ENCODE data around the gene ALDH1A3.

The ALDH1A3 gene

DNA sequence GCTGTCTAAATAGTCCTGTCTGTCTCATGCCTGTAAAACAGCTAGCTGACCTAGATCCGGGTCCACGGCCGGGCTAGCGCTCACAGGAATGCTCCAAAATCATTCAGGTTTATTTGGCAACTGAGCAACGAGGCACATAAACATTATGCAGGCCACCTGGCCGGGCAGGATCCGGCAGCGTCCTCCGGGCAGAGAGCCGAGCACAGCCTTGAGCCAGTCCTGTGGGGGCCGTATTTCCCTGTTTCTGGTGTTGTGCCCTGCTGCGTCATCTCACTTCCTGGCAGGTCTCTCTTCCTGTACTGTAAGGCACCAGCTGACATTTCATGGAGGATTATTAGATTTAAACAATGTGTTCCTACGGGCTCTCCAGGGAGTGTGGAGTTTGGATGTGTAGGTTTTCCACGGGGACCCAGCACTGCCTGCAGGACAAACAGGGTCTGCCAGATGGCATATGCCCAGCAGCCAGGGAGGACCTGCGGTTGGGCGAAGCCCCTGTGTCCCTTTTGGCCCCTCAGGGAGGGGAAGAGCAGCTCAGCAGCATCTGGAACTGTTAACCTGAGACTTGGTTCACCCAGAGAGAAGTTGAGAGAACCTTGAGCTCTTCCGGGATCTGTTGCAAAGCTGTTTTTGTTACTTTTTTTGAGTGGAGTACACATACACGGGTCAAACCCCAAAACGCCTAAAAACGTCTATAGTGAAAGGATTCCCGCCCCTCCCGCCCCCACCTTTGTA is 23.0 kb downstream of the ALDH1A3 start:
- no peak for DNase-seq

DNA sequence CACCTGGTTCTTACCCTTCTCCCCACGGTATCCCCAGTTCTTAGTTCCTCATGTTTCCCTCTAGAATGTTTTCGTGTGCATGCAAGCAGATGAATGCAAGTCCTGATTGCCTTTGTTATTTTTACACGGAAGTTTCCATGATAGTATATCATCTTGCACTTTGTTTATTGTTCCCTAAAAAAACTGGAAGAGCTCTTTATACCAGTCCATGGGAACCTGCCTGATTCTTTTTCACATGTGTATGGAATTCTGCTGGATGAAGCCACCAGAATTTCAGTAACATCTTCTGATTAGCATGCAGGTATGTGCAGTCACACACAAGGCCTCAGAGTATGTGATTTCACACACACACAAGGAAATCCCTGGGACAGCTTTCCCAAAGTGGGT is 23.5 kb downstream of the ALDH1A3 start:
- DNase-seq = no peak

GRCh38 chr15:100905850-100906249 is 26.2 kb downstream of the ALDH1A3 start:
- DNase-seq = no peak

DNA sequence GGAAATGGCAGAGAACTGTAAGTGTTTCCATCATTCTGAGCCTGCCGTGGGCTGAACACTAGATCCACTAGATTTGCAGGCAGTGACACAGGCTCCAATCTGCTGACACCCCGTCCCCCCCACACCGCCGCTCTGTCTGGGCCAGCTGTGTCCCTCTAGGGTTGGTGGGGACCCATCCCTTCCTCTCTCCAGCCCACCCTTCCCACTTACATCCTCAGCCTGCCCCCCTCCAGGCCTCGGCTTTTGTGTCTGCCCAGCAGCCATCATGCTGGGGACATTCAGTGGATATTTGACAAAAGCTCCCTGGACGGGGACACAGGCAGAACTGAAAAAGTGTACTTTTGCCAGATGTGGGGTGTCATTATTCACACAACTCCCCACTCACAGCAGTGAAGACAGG is 28.8 kb downstream of the ALDH1A3 start:
- DNase-seq = no peak

DNA sequence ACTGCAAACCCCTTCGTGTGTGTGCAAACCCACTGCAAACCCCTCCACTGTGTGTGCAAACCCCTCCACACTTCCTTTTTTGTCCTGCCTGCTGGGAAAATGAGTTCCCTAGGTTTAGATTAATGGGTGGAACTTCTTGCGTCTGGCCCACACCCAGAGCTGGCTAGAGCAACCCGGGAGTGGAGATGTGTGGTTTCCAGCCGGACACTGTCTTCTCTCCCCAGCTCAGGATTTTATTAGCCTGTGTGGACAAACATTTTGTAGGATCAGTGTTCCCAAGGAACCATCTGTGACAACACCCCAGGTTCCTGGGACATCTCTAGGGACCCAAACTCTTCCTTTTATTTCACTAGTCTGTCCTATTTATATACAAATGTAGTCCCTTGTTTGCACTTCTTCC is 29.9 kb downstream of the ALDH1A3 start:
- no peak for DNase-seq

DNA sequence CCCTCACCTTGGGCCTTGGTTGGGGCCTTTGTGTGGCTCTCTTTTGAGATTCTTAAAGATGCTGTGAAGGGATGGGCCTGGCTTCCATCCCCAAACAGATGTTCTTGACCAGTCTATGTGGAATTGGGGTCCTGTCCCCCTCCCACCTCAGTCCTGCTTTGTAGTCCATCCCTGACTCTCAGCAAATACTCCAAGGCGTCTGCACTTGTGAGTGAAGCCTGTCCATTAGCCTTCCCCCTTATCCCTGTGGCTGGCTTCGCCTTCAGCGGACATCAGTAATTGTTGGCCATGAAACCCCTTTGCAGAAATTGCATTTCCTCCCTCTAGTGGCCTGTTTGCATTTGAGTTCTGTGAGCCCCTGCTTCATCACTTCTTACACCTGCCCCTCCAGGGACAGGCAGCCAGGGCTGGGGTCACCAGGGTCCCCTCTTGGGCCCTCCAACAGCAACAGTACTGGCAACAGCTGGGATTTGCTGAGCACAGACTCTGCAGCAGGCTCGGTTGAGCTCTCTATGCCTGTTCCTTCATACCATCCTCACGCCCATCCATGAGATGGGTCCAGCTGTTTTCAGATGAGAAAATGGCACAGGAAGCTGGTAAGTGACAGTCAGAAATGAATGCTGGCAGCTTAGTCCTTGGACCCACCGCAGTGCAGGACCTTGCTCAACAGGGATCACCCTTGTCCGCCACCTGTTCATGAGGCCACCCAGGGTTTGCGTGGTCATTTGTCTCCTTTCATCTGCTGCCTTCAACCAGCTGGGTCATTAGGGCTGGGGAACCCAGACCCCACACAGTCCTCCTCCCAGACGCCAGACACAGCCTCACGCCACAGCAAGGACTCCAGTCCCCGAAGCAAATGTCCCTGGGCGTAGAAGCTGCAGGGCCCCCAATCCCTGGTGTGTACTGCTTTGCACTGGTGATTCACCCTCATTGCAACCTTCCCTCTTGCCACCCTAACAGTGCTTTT is 30.6 kb downstream of the ALDH1A3 start:
- no peak for DNase-seq

DNA sequence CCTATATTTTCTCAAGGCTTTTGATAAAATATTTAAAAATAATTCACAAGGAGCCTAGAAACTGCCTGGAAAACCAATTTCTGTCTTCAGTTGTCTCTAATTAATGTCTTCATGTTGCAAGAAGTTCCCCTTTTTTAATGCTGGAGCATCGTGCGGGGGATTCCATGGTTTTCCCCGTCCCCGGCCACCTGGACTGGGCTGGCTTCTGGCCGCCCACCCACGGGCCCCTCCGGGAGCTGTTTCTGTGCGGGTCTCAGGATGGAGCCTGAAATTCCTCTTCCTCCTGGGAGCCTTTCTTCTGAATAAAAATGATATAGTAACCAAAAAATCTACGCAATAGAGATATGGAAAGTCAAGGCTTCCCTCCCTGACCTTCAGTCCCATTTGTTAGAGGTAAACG is 31.5 kb downstream of the ALDH1A3 start:
- DNase-seq = no peak

DNA sequence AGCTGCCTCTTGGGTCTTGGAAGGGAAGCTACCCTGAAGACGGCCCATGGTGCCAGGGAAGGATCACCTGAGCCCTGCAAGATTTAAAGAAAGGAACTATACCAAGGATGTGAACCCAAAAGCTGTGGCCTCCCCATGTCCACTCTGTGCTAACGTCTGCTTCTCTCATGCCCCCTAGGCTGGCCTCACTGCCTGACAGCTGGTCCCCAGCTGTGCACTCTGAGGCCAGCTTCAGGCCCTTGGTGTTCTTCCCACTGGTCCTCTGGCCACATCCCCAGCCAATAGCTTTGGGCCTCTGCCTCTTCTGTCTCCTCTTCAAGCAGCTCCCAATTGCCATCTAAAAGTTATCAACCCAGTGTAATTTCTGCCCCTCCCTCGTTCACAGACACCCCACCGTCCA is 34.3 kb downstream of the ALDH1A3 start:
- DNase-seq = no peak

GRCh38 chr15:100914876-100915275 is 35.2 kb downstream of the ALDH1A3 start:
- no peak for DNase-seq

- peak; percentile 53 for DNase-seq
These were observed 38.5 kb downstream of the ALDH1A3 start for GRCh38 chr15:100918034-100918689.

GRCh38 chr15:100918690-100919480 is 39.3 kb downstream of the ALDH1A3 start, which contains the start of gene LRRK1:
Gene LRRK1 (plus strand): TSS chr15:100919357. CDS start chr15:100924633, 5,276 bp downstream.
- DNase-seq = no peak

DNA sequence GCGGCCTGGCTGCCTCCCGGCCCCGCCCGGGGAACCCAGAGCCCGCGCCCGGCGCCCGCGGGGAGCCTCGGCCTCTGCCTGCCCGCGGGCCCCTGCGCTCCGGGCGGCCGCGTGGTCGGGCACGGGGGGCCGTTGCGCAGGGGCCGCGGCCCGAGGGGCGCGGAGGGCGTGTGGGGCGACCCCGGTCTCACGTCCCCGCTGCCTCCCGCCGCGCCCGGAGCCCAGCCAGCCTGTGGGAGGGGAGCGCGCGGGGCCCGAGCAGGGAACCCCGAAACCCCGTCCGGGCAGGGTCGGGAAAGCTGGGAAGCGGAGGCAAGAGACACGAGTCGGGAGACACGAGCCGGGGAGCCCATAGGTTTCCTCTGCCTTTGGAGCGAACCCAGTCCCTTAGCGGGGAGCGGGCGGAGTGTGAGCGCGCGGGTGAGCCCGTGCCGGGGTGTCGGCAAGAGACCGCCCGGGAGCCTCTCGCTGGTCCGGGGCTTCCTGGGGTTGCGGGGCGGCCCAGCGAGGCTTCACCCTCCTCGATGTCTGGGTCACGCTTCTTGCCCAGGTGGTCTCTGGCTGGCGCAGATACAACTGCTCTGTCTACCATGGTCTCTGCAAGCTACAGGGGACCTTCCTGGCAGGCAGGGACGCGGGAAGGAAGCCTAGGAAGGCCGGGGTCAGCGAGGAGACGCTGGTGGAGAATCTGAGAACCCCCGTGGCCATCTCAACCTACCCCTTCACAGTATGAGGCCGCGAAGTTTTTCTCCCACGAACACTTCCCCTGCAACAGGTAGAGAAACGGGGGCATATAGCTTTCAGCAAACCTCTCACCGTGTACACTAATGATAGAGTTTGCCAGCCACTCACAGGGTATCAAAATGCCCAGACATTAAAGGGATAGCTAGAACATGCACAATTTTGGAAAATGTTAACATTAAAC is 40.1 kb downstream of the ALDH1A3 start:
- no peak for DNase-seq

GRCh38 chr15:100920516-100921135 is 41.0 kb downstream of the ALDH1A3 start:
- no peak for DNase-seq

DNA sequence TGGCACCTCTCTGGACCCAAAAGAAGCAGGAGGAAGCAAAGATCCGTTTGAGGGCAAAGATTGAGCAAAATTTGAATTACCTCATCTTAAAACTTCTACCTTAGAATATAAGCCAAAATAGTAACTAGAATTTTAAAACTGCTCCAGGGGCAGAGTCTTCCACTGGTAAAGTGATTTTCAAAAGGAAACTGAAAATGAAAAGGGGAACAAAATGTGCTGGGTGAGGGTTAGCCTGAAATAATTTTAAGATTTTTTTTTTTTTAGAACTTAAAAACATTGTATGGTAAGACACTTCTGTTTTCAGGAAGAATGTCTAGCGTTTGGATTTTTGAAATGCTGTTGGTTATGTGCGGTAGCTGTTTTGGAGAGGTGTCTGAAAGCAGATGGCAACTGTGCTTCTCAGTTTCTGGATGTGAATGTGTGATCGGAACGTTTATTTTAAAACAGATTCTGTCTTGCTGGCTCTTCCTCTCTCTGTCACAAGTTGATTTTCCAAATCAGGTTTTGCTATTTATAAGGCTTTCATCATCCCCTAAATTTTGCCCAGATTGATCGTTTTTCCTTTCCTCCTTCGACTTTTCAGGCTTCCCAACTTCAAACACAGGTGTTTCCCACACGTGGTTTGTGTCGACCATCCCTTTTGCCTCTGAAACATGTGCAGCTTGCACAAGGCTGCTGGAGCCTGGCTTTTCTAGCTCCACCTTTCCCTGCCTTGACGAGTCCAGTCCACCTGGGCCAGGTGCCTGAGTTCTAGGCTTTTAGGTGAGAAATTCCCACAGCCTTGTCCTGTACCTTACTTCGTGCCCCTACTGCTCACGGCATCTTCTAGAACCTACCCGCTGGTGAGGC is 42.8 kb downstream of the ALDH1A3 start:
- DNase-seq = no peak

DNA sequence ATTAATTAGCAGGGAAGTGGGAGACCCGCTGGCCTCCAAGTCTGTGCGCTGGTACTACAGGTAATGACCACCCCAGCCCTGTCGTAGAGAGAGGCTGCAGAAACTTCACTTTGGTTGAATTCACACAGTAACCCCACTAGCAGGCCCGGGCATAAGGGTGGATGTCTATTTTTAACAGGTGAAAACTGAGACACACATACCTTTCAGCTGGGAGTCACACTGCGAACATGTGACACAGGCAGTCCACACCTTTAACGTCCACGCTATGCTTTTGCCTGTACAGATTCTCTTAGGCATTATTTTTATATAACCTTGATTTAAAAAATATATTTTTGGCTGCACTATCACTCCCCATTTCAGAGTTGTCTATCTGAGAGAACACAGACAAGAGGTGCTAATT is 43.4 kb downstream of the ALDH1A3 start:
- no peak for DNase-seq

GRCh38 chr15:100923902-100924301 is 44.3 kb downstream of the ALDH1A3 start:
- DNase-seq = no peak

DNA sequence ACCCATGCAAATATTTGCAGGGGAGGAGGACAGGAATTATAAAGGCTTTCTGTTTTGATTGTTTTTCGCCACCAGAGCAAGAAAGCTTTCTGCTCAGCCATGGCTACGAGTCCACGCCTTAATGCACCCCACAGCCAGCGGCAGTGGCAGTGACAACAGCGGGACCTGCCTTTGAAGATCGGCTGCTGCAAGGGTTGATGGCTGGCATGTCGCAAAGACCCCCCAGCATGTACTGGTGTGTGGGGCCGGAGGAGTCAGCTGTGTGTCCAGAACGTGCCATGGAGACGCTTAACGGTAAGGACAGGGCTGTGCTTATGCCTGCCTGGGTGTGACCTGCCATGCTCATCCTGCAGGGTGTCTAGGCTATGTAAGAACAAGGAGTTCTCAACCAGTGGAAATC is 44.8 kb downstream of the ALDH1A3 start:
- DNase-seq = no peak

DNA sequence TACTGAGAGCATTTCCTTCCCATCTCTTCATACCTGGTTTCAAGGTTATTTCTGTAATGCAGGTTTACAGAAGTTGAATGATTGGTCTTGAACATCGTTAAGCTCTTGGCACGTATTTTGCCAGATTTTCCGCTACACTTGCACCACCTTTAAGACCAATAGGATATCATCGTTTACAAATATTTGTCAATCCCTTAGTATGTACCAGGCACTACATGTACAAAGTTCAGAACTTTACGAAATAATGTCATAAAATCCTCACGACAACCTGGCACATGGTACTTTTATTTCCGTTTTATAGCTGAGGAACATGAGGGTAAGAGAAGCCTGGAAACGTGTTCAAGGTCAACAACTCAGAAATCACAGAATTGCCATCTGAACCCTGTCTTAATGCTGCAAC is 45.8 kb downstream of the ALDH1A3 start:
- DNase-seq = no peak

- no peak for DNase-seq
These were observed 46.6 kb downstream of the ALDH1A3 start for GRCh38 chr15:100926258-100926657.

Data from CD4-positive, alpha-beta T cell treated with Interleukin-21 for 1 hour (primary cell).